K562 (cell line): ENCODE measurements around the gene HTR3E. TPM values are rescaled to one million over a fixed set of nuclear protein-coding genes. Genes with fewer than 3 reads are reported as not detected.

Experiments used
- ATAC-seq: fragments of 200-7000 bp; cut with Tn5 transposase; 3 replicates; pipeline ENCODE4 v1.9.1; 2020; ENCODE audit warnings: moderate library complexity
- BruUV-seq: library from RNA; stranded (reverse); fragments of 400-500 nt; replicated peaks from 2 replicates; lab custom pipeline; 2021; lab: Mats Ljungman, UMichigan
- CTCF ChIA-PET: fragments of 300-600 bp; formaldehyde crosslinking; extraction: SDS; loops from one replicate; lab custom pipeline; 2021; ENCODE audit warnings: low intra/inter-chr PET ratio; lab: Yijun Ruan, JAX
- POLR2A ChIA-PET: fragments of 300-600, 350-650 bp; sonication (Branson Sonifier 250); formaldehyde crosslinking; extraction: SDS; loops from one replicate; lab custom pipeline; 2021; ENCODE audit warnings: antibody characterized with exemption, inconsistent platforms; lab: Yijun Ruan, JAX
- DNase-seq, 4 experiments: peaks; one replicate each; pipeline versions ENCODE4 v3.0.0 to v3.0.0-alpha.2; 2011 to 2018; ENCODE audit warnings: low spot score in 3 of 4, mixed read lengths in 3 of 4; ENCODE audit errors: extremely low read depth in 1 of 4
- FAIRE-seq: peaks from 2 replicates; lab custom pipeline; 2011; peaks lifted over from hg19 to GRCh38; lab: Jason Lieb, UNC
- H2AFZ ChIP-seq: 2 replicates; pipeline ENCODE4 v1.6.0; 2011; ENCODE audit warnings: low read depth, low read length, control low read depth, inconsistent platforms
- H3K27ac ChIP-seq: fragments of 200-600 bp; 3 replicates; pipeline ENCODE4 v1.8.0; 2011; ENCODE audit warnings: low read depth, mild to moderate bottlenecking, control low read depth, inconsistent platforms, low read length, moderate library complexity, mixed read lengths; ENCODE audit errors: extremely low read depth
- H3K27me3 ChIP-seq, 2 experiments: fragments of 300-600 bp in 1 of 2; 2 replicates in 1 of 2; 3 replicates in 1 of 2; pipeline versions ENCODE4 v1.6.0 to v1.8.0; 2011; ENCODE audit warnings: inconsistent platforms in 2 of 2, low read length in 2 of 2, mild to moderate bottlenecking in 1 of 2, mixed read lengths in 1 of 2, moderate library complexity in 1 of 2; ENCODE audit not compliant: control insufficient read depth in 2 of 2, insufficient read depth in 2 of 2
- H3K36me3 ChIP-seq: fragments of 300-600 bp; 3 replicates; pipeline ENCODE4 v1.8.0; 2011; ENCODE audit warnings: mild to moderate bottlenecking, low read length, inconsistent platforms; ENCODE audit not compliant: control insufficient read depth, insufficient read depth
- H3K4me1 ChIP-seq, 2 experiments: fragments of 200-600 bp in 1 of 2; replicated peaks in 1 of 2; 2 replicates in 1 of 2; 3 replicates in 1 of 2; pipeline versions ENCODE4 v1.5.1 to v1.8.0; 2011; ENCODE audit warnings: inconsistent platforms in 2 of 2, low read length in 2 of 2, mild to moderate bottlenecking in 1 of 2, mixed read lengths in 1 of 2, moderate library complexity in 1 of 2; ENCODE audit not compliant: control insufficient read depth in 2 of 2, insufficient read depth in 2 of 2
- H3K4me2 ChIP-seq: 2 replicates; pipeline ENCODE4 v1.6.1; 2011; ENCODE audit warnings: low read length, control low read depth, inconsistent platforms, mixed read lengths; ENCODE audit not compliant: insufficient read depth
- H3K4me3 ChIP-seq: fragments of 200-600 bp; sonication (generic), shearing (Covaris generic); 2 replicates; pipeline ENCODE4 v1.5.1; 2016; ENCODE audit warnings: control low read depth, inconsistent platforms
- H3K79me2 ChIP-seq: fragments of 200-600 bp; 3 replicates; pipeline ENCODE4 v1.8.0; 2011; ENCODE audit warnings: low read length, inconsistent platforms; ENCODE audit not compliant: control insufficient read depth, insufficient read depth
- H3K9ac ChIP-seq, 2 experiments: 2 replicates each; pipeline versions ENCODE4 v1.6.0 to v1.6.1; 2011; ENCODE audit warnings: low read depth in 2 of 2, low read length in 2 of 2, control low read depth in 1 of 2, inconsistent platforms in 1 of 2, mild to moderate bottlenecking in 1 of 2, mixed read lengths in 1 of 2; ENCODE audit not compliant: insufficient read depth in 1 of 2
- H3K9me1 ChIP-seq: one replicate; pipeline ENCODE4 v1.6.0; 2011; ENCODE audit warnings: inconsistent platforms, mild to moderate bottlenecking, low read length, moderate library complexity; ENCODE audit not compliant: control insufficient read depth, insufficient read depth
- H3K9me3 ChIP-seq: replicated peaks from 2 replicates; pipeline ENCODE4 v1.5.1; 2011; ENCODE audit warnings: low read depth, low read length, inconsistent platforms; ENCODE audit not compliant: control insufficient read depth, insufficient read depth
- H4K20me1 ChIP-seq: replicated peaks from 2 replicates; pipeline ENCODE4 v1.6.1; 2011; ENCODE audit warnings: low read length, inconsistent platforms, mixed read lengths; ENCODE audit not compliant: control insufficient read depth, insufficient read depth
- EGR1 ChIP-seq: fragments of 450-650 bp; conservative IDR thresholded peaks from 2 replicates; pipeline ENCODE4 v1.6.1; 2017; ENCODE audit warnings: mild to moderate bottlenecking
- HDAC1 ChIP-seq, 2 experiments: fragments of 450-650 bp; IDR thresholded peaks; 2 replicates each; pipeline ENCODE4 v1.6.1; 2016 to 2017; ENCODE audit warnings: inconsistent platforms in 1 of 2, mild to moderate bottlenecking in 1 of 2, moderate library complexity in 1 of 2
- PHF8 ChIP-seq: fragments of 200-600 bp; sonication (generic); IDR thresholded peaks from 2 replicates; pipeline ENCODE4 v1.6.1; 2012; ENCODE audit warnings: mixed run types, mild to moderate bottlenecking, inconsistent platforms, low read length, moderate library complexity, borderline replicate concordance
- PTBP1 ChIP-seq: fragments of 200-400 bp; formaldehyde crosslinking; IDR thresholded peaks from 2 replicates; pipeline ENCODE4 v1.6.1; 2017; ENCODE audit warnings: low read depth, low read length
- RBFOX2 ChIP-seq: fragments of 200-400 bp; formaldehyde crosslinking; IDR thresholded peaks from 2 replicates; pipeline ENCODE4 v1.6.1; 2017; ENCODE audit warnings: low read depth, mild to moderate bottlenecking, low read length, moderate library complexity
- STAT5A ChIP-seq: IDR thresholded peaks from 2 replicates; pipeline ENCODE4 v1.6.1; 2012; ENCODE audit warnings: low read length, inconsistent platforms, borderline replicate concordance
- STAT5B ChIP-seq: fragments of 250-450 bp; sonication (Bioruptor Pico); IDR thresholded peaks from 2 replicates; pipeline ENCODE4 v1.8.0; 2021; ENCODE audit warnings: mild to moderate bottlenecking, inconsistent platforms
- ZFX ChIP-seq: sonication (generic); formaldehyde crosslinking; IDR thresholded peaks from 2 replicates; pipeline ENCODE4 v1.8.0; 2022; ENCODE audit warnings: mild to moderate bottlenecking, missing genetic modification reagents, moderate library complexity
- WGBS: fragments of 100-300 bp; shearing (Covaris generic); methylation state at CpG from one replicate; pipeline ENCODE4 v1.1.6; 2016; ENCODE audit warnings: low coverage, mixed read lengths; ENCODE audit not compliant: insufficient coverage; ENCODE audit errors: missing lambda C conversion rate; 5-methylcytosine and 5-hydroxymethylcytosine counted together
- in situ Hi-C: fragments of 300-500 bp; cut with MboI; formaldehyde crosslinking; loops from 4 replicates; pipeline ENCODE4 v1.15.0; 2018; ENCODE audit warnings: inconsistent platforms, mixed read lengths
- intact Hi-C: fragments of 100-400 bp; cut with micrococcal nuclease; formaldehyde crosslinking; loops from 2 replicates; pipeline ENCODE4 v1.14.2; 2022
- polyA plus RNA-seq, 8 experiments: library from polyadenylated mRNA; depleted of rRNA in 4 of 8; stranded (reverse) in 5 of 8; unstranded in 3 of 8; fragments of >200 nt; fragmentation: Nextera tagmentation in 2 of 8; fragmentation: Illumina TruSeq in 1 of 8; extraction: Ambion mirVana in 2 of 8; extraction: Trizol in 1 of 8; gene quantifications; 2 replicates each; pipeline versions ENCODE4 v1.2.1 to v1.2.3, GENCODE V29; 2011 to 2014; ENCODE audit warnings: inconsistent platforms in 1 of 8, missing spikeins in 1 of 8
- total RNA-seq, 7 experiments: library from RNA; depleted of rRNA in 6 of 7; stranded (reverse); fragments of >200 nt in 6 of 7; fragmentation: Illumina TruSeq in 2 of 7; extraction: Trizol in 2 of 7; gene quantifications; 2 replicates each; pipeline versions ENCODE4 v1.2.1 to v1.2.3, GENCODE V29; 2011 to 2021; ENCODE audit warnings: low replicate concordance in 1 of 7

The HTR3E gene
- total and polyA plus RNA-seq, 9 of the 15 experiments (the other 6 are each of a cell fraction or from before 2014, with no cell fraction given), result not detected

GRCh38 chr3:184154885-184155643, 58.2 kb downstream of the HTR3E start, which contains the start of gene DVL3 (continued):
- peak; percentile 50 for TF ChIP-seq EGR1
- no peak for TF ChIP-seq STAT5A
- TF ChIP-seq PTBP1, result no peak
- TF ChIP-seq STAT5B, result no peak

- peak overlapping the region; percentile 88 for H3K27ac ChIP-seq
- peaks cover 45% of the 10 kb centered on the region for H3K79me2 ChIP-seq
- peak; percentile 49 to 56 (median 54) for DNase-seq
- intact Hi-C loops, result loop anchor here (2.0 kb wide), 2 partner anchors 19 to 21 kb away; partner anchors contain the start of genes AP2M1 and EIF2B5
- ChIA-PET CTCF (no interaction called here), POLR2A (interaction anchor here (0.6 to 4.2 kb wide), 13 partner anchors 8 to 1656 kb away, joined by 3 to 27 read pairs (median 3); partner anchors contain the start of gene ABCC5)
- no peaks in the 10 kb centered on the region for H3K27me3 ChIP-seq
- in situ Hi-C loops, result no loop called here
- H3K9me3 ChIP-seq, result no peaks in the 10 kb centered on the region
- under 1% methylated on average over 43 of the region's 47 CpGs for WGBS
- H3K4me3 ChIP-seq, result peak overlapping the region; percentile 71
- no peaks in the 10 kb centered on the region; the same call in 1 of the 2 replicates for H4K20me1 ChIP-seq
- H3K4me2 ChIP-seq, result peak overlapping the region; percentile 95
- H3K9ac ChIP-seq, result peak overlapping the region; percentile 78 to 98
- no peak for FAIRE-seq
- peak; percentile 46 for ATAC-seq
- H3K4me1 ChIP-seq, result peaks cover 29% of the 10 kb centered on the region in 2 experiments; a peak in 4 of 5 replicates
- no TSS peak for BruUV-seq
- H3K9me1 ChIP-seq, result no peaks in the 10 kb centered on the region
- peak overlapping the region; percentile 91 for H2AFZ ChIP-seq
- peaks cover 6% of the 10 kb centered on the region; the same call in 1 of the 3 replicates for H3K36me3 ChIP-seq
- TF ChIP-seq STAT5A (no peak), RBFOX2 (peak; percentile 57), HDAC1 (IDR thresholded peaks at IDR 0.05) (0 out of 4 replicates have a peak, but pooled peaks of 1 of the 2 experiments have one; percentile 28), ZFX (peak; percentile 76), PHF8 (peak; percentile 27; the same call in 1 of the 2 replicates)
Observed at GRCh38 chr3:184155644-184156521, 59.0 kb downstream of the HTR3E start.
